IMR-90 (cell line): ENCODE measurements around the gene ARL10.

ENCODE experiments used
- POLR2A ChIP-seq: IDR thresholded peaks from 2 replicates; pipeline ENCODE4 v1.6.1; 2012; ENCODE audit warnings: mild to moderate bottlenecking, low read depth, low read length
- RAD21 ChIP-seq: IDR thresholded peaks from 2 replicates; pipeline ENCODE4 v1.6.1; 2012; ENCODE audit warnings: low read length, improper control_type of control experiment

GRCh38 chr5:176418251-176418650, 53.0 kb downstream of the ARL10 start:
- TF ChIP-seq POLR2A (no peak), RAD21 (no peak)
